Left ventricle myocardium superior (tissue), 1 donor: Measurements from ENCODE around the gene FKBP11. TPM values are rescaled to one million over a fixed set of nuclear protein-coding genes. Genes with fewer than 3 reads are reported as not detected.

Source experiments
- ATAC-seq: fragments of 200-7000 bp; cut with Tn5 transposase; one replicate; pipeline ENCODE4 v1.9.1; 2020; ENCODE audit warnings: mild to moderate bottlenecking, moderate library complexity
- DNase-seq: peaks from one replicate; pipeline ENCODE4 v3.0.0-alpha.2; 2020
- intact Hi-C: fragments of 100-400 bp; cut with micrococcal nuclease; formaldehyde crosslinking; loops from one replicate; pipeline ENCODE4 v1.11.0; 2022
- long read RNA-seq: library from polyadenylated mRNA; unstranded; transcript quantifications from one replicate; pipeline ENCODE4 v2.0.0, GENCODE V29; 2021
- total RNA-seq: library from RNA; stranded (reverse); fragmentation: NEBNext Ultra II Directional; extraction: Animal tissue kit (Norgen Biotek cat#: 25700); gene quantifications from one replicate; pipeline ENCODE4 v1.2.1, GENCODE V29; 2021
- donor health status: DM: no; HTN: yes; CAD: no; lungs with severe emphysema.

The FKBP11 gene
- 6.3 TPM for total RNA-seq
- long read RNA-seq, partial matches to known transcripts = 0 of 3 reads
- long read RNA-seq, other reads (novel, unspliced or antisense) = 1 of 3 reads

DNA sequence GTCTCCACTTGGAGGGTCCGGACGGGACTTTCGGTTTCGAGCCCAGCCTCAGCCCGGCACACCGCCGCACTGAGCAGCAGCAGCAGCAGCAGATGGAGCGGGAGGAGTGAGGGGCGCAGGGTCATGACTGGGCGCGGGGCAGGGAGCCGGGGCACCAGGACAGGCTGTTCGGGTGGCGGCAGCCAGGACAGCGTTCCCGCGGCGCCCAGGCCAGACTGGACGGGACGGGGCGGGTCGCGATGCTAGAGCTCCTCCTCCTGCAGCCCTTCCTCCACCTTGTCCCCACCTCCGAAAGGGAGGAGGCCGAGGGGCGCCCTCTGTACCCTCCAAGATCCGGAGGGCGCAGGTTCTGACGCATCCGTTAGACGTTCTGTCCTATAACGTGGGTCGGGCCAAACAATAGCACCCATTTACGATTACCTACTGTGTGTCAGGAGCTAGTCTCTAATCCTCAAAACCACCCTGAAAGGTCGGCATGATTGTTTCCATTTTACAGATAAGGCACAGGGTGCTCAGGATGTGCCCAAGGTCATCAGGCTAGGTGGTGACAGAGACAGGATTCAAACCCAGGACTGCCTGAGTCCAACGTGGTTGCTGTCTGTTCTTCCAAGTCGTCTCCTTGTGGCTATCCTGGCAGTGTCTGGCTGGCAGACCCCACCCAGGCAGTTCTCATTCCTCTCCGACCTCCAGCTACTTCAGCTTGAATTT is at the start of gene FKBP11:
Gene FKBP11 (minus strand): TSS at position 189 of the 708 bp plus-strand sequence. CDS start 64 bp downstream, at position 125.
- intact Hi-C loops = no loop called here
- ATAC-seq (peak; percentile 95), DNase-seq (peak; percentile 76)

DNA sequence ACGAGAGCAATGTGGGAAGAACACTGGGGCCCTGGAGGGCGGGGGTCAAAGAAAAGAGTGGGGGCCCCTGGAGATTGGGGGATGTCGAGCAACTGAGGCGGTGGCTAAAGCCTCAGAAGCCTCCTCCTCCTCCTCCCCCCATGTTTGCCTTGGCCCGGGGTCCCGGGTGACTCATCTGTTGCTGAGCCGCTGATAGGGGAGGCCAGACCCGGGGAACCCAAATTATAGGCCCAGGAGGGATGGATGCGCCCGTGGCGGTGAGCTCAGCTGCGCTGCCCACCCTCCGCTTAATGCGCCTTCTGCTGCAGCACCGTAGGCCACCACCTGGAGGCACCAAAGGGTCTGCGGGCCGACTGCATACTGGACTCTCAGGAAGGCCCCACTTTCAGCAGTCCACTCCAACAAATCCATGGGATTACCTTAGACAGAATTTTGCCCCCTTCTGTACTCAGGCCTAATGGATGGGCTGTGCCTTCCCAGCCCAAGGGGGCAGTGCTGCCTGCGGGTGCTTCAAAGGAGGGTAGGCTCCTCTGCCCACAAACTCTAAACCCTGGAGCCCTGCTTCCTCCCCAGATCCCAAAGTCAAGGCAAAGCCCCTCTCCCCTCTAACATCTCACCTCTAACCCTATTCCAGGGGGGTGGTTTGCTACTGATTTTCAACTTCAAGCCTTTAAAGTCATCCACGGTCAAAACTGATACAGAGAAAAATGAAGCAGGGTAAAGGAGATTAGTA is 48.8 kb upstream of the FKBP11 start:
- ATAC-seq (peak; percentile 61), DNase-seq (peak; percentile 71)
- intact Hi-C loops = no loop called here

DNA sequence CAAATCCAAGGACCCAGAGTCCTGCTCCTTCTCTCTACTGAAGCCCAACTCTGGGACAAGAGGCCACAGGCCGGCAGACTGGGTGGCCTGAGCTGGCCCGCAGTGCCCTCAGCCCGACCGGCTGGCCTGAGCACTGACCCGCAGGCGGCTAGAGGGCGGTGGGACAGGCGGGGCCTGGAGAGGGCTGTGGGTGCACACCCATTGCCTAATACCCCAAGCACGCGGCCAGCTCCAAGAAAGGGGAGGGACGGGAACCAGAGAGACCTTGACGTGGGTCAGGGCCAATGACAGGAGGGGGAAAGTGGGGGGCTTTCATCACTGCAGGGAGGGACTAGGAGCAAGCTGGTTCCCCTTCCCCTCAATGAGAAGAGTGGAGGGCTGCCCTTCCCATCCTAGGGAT is 48.2 kb upstream of the FKBP11 start:
- intact Hi-C loops = no loop called here

DNA sequence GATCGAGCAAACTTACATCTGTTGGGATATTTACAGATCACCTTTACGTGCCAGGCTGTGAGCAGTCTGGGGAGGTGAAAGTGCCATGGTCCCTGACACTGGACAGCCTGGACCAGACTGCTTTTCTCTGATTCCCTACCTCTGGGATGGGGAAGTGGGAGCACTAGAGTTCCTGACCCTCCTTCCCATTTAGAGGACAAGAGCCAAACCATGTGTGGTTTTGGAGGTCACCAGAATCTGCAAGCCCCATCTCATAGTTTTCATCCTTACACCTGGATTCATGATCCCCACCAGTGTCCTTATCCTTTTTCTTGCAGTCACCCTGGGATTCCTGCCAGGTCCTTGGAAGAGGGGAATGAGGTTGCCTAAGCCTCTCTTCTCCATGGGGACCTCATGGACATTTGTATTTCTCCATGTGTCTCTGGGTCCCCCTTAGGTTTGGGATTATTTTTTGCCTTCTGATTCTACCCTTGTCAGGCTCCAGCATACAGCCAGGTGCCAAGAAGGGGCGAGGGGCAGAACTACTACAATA is 47.7 kb upstream of the FKBP11 start:
- DNase-seq (no peak), ATAC-seq (peak; percentile 12)
- intact Hi-C loops = no loop called here

More for the DNA sequence above, 48.2 kb upstream of the FKBP11 start:
- ATAC-seq (peak; percentile 76), DNase-seq (peak; percentile 73)

DNA sequence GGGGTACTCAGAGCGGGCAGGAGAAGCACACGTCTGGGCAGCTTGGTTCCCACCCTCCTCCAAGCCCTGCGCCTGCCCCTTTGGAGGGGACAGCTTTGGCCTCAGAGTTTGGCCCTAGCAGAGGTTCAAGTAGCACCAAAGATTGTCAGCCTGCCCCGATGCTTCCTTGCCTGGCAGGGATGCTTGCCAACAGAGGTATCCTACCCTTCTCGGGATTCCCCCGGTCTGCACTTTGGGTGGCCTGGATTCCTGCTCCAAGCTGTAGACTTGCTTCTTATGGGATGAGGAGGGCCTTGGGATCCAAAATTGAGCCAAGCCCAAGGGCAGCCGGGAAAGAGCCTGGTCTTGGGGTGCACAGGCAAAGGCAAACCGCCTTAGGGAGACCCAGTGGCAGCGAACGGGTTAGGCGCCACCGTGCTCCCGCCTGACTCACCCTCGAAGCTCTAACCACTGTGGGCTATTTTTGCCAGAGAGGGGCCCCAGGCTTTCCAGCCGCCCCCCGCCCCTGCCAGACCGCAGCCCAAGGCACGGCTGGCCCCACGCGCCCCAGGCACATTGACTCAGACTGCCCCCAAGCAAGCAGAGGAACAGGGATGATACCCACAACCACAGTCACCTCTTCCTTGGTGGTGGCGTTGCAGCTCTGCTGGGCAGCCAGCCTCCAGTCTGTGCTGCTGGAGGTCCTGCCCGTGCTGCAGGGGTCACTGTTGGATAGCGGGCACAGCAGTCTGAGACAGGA is 47.1 kb upstream of the FKBP11 start:
- no peak for ATAC-seq
- intact Hi-C loops = no loop called here

GRCh38 chr12:48970702-48971334 is 45.5 kb upstream of the FKBP11 start:
- ATAC-seq (no peak), DNase-seq (no peak)
- intact Hi-C loops = no loop called here

More for the DNA sequence above, 47.1 kb upstream of the FKBP11 start:
- DNase-seq = no peak

DNA sequence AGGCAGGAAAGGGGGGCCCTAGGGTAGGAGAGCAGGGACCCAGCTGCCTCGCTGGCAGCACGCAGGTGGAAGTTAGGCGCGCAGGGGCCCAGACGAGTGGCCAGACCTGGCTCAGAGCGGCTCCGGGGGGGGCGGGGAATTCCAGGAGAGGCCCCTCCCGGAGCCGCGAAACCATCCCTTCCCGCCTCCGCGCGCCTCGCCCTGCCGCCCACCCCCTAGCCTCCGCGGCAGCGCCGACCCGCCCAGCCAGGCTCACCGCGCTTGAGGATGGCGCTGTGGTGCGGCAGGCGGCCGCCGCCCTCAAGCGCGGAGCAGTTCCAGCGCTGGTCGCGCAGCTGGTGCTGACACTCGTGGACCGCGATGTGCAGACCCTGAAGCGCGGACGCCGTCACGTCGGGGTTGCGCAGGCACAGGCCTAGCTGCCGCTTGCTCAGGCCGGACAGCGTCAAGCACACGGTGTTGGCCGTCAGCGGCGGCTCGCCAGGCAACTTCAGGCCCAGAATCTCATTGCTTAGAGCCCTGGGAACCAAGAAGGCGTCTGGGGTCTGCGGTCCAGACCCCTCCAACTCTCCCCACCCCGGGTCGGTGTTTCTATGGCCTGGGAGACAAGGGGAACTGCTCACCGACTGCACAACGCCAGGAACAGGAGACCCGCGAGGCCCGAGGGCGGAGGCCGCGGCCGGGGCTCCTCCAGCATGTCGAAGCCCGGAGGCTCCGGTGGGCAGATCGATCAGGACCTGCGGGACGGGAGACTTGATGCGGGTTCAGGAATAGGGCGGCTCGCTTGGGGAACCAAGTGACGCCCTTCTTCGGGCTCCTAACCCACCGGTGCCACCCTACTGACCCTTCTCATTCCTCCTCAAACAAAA is 44.8 kb upstream of the FKBP11 start:
- ATAC-seq (peak; percentile 39), DNase-seq (peak; percentile 45)
- intact Hi-C loops = no loop called here

GRCh38 chr12:48969160-48969771 is 44.0 kb upstream of the FKBP11 start:
- no peak for ATAC-seq
- intact Hi-C loops = no loop called here
- DNase-seq = no peak

DNA sequence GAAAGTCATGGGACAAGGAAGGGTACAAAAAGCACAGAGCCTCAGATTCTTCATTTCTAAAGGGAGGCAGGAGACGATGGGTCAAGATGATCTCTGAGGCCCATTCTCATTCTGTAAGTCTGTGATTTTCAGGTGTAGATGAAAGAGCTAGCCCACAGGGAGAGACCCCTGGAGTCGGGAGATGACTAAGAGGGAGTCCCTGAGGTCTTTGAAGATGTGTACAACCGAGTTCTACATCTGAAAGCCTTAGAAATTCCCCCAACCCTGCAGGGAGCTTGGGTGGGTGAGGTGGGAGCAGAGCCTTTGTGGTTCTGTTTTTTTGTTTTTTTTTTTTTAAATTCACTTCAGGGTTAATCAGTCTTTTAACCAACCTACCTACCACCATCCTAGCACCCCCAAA is 43.2 kb upstream of the FKBP11 start:
- DNase-seq = no peak
- ATAC-seq = no peak
- intact Hi-C loops = no loop called here

- DNase-seq (no peak), ATAC-seq (no peak)
- intact Hi-C loops = no loop called here
Observed at GRCh38 chr12:48967991-48968390, 42.7 kb upstream of the FKBP11 start.

DNA sequence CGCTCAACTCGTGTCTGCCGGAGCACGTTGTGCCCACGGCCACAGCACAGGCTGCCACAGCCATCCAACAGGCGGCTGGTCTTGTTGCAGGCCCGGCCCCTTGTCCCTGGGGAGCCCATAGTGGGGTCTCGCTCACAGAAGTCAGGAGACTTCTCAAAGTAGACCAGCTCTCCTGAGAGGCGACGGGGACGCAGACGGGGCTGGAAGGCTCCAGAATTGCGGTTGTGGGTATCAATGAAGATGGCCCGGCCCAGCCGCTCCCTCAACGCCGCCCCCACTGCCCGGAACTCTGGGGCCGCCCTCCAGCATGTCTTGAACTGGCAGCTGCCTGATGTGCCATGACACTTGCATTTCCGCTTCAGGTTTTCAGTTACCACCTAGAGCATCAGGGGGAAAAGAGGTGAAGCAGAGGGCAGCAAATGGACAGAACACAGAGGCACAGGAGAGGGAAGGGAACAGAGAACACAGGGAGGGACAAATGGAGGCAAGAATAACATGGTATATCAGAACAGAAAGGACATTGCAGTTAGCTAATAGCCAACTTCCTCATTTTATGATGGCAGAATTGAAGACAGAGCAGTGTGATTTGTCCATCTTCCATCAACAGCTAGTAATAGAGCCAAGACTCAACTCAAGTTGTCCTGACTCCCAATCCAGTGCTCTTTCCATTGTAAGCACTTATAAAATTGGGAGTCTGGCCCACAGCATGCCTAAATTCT is 41.0 kb upstream of the FKBP11 start:
- no peak for DNase-seq
- intact Hi-C loops = no loop called here
- no peak for ATAC-seq

DNA sequence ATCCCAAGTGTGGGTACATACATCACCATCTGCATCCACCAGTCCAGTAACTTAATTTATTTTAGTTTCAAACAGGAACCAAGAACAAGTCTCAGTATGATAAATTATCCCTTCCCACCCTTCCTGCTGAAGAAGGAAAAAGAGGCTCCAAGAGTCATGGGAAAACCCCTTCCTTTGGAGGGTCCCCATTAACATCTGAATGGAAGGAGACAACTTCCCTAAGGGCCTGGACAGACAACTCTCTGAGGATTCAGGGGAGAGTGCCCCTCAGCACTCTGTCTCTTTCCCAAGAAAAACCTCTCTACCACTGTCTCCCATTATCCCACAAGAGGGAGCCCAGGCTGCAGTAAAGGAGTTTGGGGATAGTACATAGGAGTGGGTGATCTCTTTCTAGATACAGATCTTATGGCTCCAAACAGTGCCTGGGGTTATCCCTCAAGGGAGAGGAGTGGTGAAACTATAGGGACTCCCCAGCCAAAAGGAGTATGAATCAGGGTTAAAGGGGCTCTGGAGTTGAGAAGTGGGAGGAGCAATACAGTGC is 40.1 kb upstream of the FKBP11 start:
- ATAC-seq (no peak), DNase-seq (no peak)
- intact Hi-C loops = no loop called here

DNA sequence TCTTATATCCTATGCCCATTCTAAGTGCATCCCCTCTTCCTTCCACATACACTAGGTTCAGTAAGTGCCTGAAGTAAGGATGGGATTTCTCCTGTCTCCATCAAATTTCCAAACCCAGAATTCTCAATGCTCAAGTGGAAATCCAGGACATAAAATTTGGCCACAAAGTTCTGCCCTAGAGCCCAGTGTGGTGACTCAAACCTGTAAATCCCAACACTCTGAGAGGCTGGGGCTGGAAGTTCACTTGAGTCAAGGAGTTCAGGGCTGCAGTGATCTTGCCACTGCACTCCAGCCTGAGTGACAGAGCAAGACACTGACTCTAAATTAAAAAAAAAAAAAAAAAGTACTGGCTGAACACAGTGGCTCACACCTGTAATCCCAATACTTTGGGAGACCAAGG is 36.5 kb upstream of the FKBP11 start:
- ATAC-seq (no peak), DNase-seq (no peak)
- intact Hi-C loops = no loop called here

GRCh38 chr12:48961331-48961730 is 36.0 kb upstream of the FKBP11 start:
- intact Hi-C loops = no loop called here
- ATAC-seq (no peak), DNase-seq (no peak)

- ATAC-seq = no peak
- intact Hi-C loops = no loop called here
Observed at GRCh38 chr12:48960834-48961233, 35.5 kb upstream of the FKBP11 start.

GRCh38 chr12:48958049-48958388 is 32.7 kb upstream of the FKBP11 start:
- intact Hi-C loops = no loop called here
- DNase-seq (no peak), ATAC-seq (no peak)

More at GRCh38 chr12:48960834-48961233, 35.5 kb upstream of the FKBP11 start:
- DNase-seq = no peak
